RPMI7951 (cell line): Measurements from ENCODE around the gene ZC4H2. TPM values are rescaled to one million over a fixed set of nuclear protein-coding genes. Genes with fewer than 3 reads are reported as not detected.
A peak's percentile ranks its signal among the peaks of the same experiment; 100 is the strongest.
"Not testable (repeated sequence)": the region's sequence is repeated elsewhere in the genome, so short reads cannot be mapped to it uniquely, and the experiment has no call there.

Source experiments
- DNase-seq: peaks from one replicate; pipeline ENCODE4 v3.0.0-alpha.2; 2012; ENCODE audit warnings: low read depth
- total RNA-seq: library from RNA; depleted of rRNA; stranded (reverse); fragments of >200 nt; shearing (Covaris generic); gene quantifications from 2 replicates; pipeline ENCODE4 v1.2.3, GENCODE V29; 2014; rRNA removed

The ZC4H2 gene, protein sequence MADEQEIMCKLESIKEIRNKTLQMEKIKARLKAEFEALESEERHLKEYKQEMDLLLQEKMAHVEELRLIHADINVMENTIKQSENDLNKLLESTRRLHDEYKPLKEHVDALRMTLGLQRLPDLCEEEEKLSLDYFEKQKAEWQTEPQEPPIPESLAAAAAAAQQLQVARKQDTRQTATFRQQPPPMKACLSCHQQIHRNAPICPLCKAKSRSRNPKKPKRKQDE
- total RNA-seq: 14.2 and 21.3 TPM in 2 replicates

DNA sequence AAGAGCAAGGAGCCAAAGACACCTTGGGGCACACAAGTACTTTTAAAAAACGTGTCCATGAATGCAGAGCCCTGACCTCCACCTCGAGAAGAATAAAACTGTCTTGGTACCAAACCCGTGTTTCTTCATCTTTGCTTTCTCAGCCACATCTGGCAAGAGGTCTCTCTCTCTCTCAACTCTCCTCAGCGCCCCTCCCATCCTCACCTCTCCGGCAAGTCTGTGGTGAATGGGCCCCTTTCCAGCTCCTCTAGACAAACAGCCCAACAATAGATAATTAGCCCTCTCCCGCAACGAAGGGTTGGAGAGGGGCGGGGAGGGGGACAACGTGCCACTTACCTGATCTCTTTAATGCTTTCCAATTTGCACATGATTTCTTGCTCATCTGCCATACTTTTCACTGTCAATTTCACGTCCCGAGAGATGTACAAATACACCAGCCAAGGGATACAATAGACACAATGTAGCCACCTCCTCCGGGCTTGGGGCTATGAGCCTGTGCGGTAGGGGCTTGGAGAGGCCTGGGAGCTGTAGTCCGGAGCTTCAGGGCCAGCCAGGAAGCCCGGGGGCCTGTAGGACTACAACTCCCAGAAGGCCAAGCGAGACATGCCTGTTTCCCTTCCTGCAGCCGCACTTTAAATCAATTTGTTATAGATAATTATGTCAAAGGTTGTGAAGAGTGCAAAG is at the start of gene ZC4H2:
TSS of gene ZC4H2 (minus strand) at position 462 of the 684 bp plus-strand sequence. CDS start at position 389, 73 bp downstream.
- DNase-seq: peak; percentile 85

- no peak for DNase-seq
These were observed 41.2 kb upstream of the ZC4H2 start for GRCh38 chrX:65017451-65017850.

- no peak for DNase-seq
These were observed 38.0 kb upstream of the ZC4H2 start for GRCh38 chrX:65014230-65014629.

GRCh38 chrX:65009459-65009858 is 33.2 kb upstream of the ZC4H2 start:
- no peak for DNase-seq

GRCh38 chrX:65002208-65002607 is 26.0 kb upstream of the ZC4H2 start:
- DNase-seq: not testable (repeated sequence)

DNA sequence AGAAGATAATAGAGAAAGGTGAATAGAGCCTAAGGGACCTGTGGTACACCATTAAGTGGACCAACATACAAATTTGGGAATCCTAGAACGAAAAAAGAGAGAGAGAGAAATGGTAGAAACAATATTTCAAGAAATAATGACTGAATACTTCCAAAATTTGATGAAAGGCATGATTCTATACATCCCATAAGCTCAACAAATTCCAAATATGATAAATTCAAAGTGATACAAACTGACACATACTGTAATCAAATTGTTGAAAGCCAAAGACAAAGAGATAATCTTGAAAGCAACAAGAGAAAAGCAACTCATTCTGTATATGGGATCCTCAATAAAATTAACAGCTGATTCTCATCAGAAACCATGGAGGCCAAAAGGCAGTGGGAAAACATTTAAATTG is 20.6 kb upstream of the ZC4H2 start:
- DNase-seq: no peak

- DNase-seq: no peak
These were observed 18.0 kb upstream of the ZC4H2 start for GRCh38 chrX:64994131-64994798.

GRCh38 chrX:64977830-64978229 is 1.6 kb upstream of the ZC4H2 start:
- DNase-seq: peak; percentile 51

GRCh38 chrX:64977051-64977450 is 801 bp upstream of the ZC4H2 start:
- no peak for DNase-seq

DNA sequence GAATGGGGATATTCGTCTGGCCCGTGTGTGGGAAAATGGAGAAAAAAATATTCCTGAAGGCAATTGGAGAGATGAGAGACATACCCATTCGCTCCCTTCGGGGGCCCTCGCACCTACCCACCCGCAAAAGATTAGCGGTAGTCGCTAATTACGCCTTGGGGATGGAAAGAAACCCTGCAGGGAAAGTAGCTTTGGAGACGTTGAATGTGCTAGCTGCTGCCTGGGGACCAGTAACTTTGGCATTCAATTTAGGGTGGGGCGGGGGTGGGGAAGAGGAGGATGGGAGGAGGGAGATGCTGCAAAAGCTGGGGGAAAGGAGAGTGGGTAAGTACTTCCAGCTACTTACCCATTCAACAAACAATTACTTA is 407 bp upstream of the ZC4H2 start:
- no peak for DNase-seq

DNA sequence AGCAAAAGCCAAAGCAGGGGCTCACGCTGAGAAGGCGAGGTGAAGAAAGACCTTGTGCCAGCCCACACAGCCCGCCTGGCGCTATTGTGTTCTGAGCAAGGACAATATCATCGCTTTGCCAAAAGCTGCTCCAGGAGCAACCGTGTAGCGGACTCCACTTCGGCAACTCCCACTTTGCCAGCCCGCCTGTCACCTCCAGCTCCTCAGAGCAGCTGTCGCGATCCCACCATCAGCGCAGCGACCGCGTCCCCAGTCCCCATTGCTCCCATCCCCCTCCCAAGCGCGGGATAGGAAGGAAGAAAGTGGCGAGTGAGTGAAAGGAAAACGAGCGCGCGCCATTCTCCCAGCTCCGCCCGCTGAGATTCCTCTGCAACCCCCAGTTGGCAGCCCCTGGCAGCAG is 759 bp downstream of the ZC4H2 start:
- peak; percentile 40 for DNase-seq

DNA sequence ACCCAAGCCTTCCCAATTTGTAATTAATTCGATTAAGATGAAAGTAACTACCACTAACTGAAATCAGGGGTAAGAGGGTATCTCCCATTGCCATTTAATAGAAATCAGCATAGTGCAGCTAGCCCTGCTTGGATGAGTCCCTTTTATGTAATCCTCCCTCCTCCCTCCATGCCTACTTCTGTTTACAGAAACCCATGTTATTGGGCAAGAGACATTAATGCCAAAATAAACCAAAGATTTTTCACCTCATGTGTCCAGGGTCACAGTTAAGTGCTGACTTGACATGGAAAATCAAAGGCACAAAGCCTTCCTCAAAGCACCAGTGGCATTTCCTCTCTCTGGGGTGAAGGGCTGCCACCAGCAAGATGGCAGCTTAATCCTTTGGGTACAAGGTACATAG is 50.8 kb downstream of the ZC4H2 start:
- DNase-seq: no peak

DNA sequence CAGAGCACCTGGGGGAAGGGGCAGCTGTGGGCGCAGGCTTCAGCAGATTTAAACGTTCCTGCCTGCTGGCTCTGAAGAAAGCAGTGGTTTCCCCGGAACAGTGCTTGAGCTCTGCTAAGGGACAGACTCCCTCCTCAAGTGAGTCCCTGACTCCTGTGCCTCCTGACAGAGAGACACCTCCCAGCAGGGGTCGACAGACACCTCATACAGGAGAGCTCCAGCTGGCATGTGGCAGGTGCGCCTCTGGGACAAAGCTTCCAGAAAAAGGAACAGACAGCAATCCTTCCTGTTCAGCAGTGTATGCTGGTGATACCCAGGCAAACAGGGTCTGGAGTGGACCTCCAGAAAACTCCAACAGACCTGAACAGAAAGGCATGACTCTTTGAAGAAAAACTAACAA is 68.1 kb downstream of the ZC4H2 start:
- DNase-seq: no peak

- DNase-seq: peak; percentile 30
These were observed 81.7 kb downstream of the ZC4H2 start for GRCh38 chrX:64894454-64895038.

GRCh38 chrX:64885850-64886249 is 90.4 kb downstream of the ZC4H2 start:
- DNase-seq: no peak

- not testable (repeated sequence) for DNase-seq
These were observed 97.5 kb downstream of the ZC4H2 start for GRCh38 chrX:64878709-64879108.

DNA sequence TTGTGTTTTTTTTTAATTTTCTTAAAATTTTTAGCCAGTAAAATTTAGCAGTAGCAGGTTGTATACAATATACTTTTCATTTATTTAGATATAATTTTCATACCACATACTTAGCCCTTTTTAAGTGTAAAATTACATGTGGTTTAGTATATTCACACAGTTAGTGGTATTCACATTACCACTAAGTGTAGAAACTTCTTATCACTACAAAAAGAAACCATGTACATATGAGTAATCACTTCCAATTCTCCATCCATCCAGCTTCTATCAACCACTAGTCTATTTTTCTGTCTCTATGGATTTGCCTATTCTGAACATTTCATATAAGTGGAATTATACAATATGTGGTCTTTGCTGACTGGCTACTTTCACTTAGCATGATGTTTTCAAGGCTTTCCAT is 109.0 kb downstream of the ZC4H2 start:
- DNase-seq: no peak

Other genes starting within 250 kb of the ZC4H2 start
- gene ZC3H12B, start 58.4 kb upstream of the ZC4H2 start, total RNA-seq: 0.12 and 0.29 TPM in 2 replicates